ENCODE data around the gene FGGY.

GRCh38 chr1:59671953-59672305 lies 375.0 kb downstream of the FGGY start:
- TF ChIP-seq, protein P1, sequence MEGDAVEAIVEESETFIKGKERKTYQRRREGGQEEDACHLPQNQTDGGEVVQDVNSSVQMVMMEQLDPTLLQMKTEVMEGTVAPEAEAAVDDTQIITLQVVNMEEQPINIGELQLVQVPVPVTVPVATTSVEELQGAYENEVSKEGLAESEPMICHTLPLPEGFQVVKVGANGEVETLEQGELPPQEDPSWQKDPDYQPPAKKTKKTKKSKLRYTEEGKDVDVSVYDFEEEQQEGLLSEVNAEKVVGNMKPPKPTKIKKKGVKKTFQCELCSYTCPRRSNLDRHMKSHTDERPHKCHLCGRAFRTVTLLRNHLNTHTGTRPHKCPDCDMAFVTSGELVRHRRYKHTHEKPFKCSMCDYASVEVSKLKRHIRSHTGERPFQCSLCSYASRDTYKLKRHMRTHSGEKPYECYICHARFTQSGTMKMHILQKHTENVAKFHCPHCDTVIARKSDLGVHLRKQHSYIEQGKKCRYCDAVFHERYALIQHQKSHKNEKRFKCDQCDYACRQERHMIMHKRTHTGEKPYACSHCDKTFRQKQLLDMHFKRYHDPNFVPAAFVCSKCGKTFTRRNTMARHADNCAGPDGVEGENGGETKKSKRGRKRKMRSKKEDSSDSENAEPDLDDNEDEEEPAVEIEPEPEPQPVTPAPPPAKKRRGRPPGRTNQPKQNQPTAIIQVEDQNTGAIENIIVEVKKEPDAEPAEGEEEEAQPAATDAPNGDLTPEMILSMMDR (IDR thresholded peaks at IDR 0.05; ENCODE audit: borderline replicate concordance, extremely low read depth, low read length, poor library complexity, severe bottlenecking): no peak
- TF ChIP-seq EZH2 (IDR thresholded peaks at IDR 0.05; ENCODE audit: borderline replicate concordance, low read depth, low read length, severe bottlenecking): no peak

Measured in DND-41 (cell line).